ENCODE measurements around the gene CFAP74. TPM values are rescaled to one million over a fixed set of nuclear protein-coding genes. Genes with fewer than 3 reads are reported as not detected.

CFAP74 gene
- total and polyA plus RNA-seq, 2 of the 13 experiments (the other 11 are each of a cell fraction or from before 2014, with no cell fraction given) = 0.27 to 0.62 TPM

DNA sequence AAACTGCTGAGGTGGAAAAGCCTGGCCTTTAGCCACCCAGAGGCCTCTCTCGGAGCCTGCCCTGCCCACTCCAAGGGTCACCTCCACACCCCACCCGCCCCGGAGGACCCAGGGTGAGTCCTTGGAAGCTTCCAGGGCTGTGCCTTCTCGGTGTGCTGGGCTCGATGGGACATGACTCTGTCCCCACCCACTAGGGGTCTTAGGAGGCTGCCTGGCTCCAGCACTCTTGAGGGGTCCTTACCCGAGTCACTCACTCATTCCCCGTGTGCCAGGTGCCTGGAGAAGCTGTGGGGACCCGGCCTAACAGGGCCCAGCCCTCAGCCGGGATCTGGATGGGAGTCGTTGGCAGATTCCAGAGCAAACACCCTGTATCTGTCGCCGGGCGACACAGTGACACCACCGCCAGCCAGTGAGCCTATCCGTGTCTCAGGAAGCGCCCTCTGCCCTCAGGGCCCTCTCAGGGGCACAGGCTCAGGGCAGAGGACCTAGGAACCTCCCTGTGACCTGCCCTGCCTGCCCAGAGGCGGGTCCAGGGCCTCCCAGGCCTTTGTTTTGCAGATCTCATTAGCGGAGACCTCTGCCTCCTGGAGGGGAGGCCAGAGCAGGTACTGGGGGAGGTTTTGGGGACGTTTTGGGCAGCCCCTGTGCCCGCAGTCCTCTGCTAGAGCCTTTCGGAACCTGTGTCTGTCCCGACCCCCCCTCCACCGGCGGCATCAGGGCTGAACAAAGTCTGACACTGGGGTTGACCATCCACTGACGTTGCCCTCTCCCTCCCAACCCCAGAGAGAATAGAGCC lies 43.6 kb upstream of the CFAP74 start (continued):
- TF ChIP-seq, protein P1, sequence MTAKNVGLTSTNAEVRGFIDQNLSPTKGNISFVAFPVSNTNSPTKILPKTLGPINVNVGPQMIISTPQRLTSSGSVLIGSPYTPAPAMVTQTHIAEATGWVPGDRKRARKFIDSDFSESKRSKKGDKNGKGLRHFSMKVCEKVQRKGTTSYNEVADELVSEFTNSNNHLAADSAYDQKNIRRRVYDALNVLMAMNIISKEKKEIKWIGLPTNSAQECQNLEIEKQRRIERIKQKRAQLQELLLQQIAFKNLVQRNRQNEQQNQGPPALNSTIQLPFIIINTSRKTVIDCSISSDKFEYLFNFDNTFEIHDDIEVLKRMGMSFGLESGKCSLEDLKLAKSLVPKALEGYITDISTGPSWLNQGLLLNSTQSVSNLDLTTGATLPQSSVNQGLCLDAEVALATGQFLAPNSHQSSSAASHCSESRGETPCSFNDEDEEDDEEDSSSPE (CRISPR knock-in tag; IDR thresholded peaks at IDR 0.05) = peak; percentile 47; the same call in 1 of the 2 replicates
- TF ChIP-seq ZNF546 (CRISPR knock-in tag; conservative IDR thresholded peaks at IDR 0.05) (0 out of 2 replicates have a peak, but pooled peaks have one; percentile 8), ZNF644 (CRISPR knock-in tag; IDR thresholded peaks at IDR 0.05; ENCODE audit: low read depth) (no peak), ZNF232 (CRISPR knock-in tag; IDR thresholded peaks at IDR 0.05; ENCODE audit: borderline replicate concordance) (0 out of 2 replicates have a peak, but pooled peaks have one; percentile 23), KLF6 (CRISPR knock-in tag; IDR thresholded peaks at IDR 0.05) (no peak), ZNF24 (IDR thresholded peaks at IDR 0.05) (no peak), ZNF639 (CRISPR knock-in tag; conservative IDR thresholded peaks at IDR 0.05) (no peak), ZNF331 (CRISPR knock-in tag; IDR thresholded peaks at IDR 0.05) (0 out of 2 replicates have a peak, but pooled peaks have one; percentile 31), HINFP (CRISPR knock-in tag; IDR thresholded peaks at IDR 0.05; ENCODE audit: low read depth) (peak; percentile 73), ZNF7 (CRISPR knock-in tag; IDR thresholded peaks at IDR 0.05) (no peak), ZNF335 (CRISPR knock-in tag; IDR thresholded peaks at IDR 0.05) (0 out of 2 replicates have a peak, but pooled peaks have one; percentile 66), ZNF740 (CRISPR knock-in tag; IDR thresholded peaks at IDR 0.05) (0 out of 2 replicates have a peak, but pooled peaks have one; percentile 21), CTCF (CRISPR knock-in tag; IDR thresholded peaks at IDR 0.05) (peak; percentile 29; the same call in 1 of the 2 replicates)
- TF ChIP-seq, protein P2, sequence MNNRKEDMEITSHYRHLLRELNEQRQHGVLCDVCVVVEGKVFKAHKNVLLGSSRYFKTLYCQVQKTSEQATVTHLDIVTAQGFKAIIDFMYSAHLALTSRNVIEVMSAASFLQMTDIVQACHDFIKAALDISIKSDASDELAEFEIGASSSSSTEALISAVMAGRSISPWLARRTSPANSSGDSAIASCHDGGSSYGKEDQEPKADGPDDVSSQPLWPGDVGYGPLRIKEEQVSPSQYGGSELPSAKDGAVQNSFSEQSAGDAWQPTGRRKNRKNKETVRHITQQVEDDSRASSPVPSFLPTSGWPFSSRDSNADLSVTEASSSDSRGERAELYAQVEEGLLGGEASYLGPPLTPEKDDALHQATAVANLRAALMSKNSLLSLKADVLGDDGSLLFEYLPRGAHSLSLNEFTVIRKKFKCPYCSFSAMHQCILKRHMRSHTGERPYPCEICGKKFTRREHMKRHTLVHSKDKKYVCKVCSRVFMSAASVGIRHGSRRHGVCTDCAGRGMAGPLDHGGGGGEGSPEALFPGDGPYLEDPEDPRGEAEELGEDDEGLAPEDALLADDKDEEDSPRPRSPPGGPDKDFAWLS (CRISPR knock-in tag; IDR thresholded peaks at IDR 0.05; ENCODE audit: borderline replicate concordance) = no peak
- TF ChIP-seq, protein P3, sequence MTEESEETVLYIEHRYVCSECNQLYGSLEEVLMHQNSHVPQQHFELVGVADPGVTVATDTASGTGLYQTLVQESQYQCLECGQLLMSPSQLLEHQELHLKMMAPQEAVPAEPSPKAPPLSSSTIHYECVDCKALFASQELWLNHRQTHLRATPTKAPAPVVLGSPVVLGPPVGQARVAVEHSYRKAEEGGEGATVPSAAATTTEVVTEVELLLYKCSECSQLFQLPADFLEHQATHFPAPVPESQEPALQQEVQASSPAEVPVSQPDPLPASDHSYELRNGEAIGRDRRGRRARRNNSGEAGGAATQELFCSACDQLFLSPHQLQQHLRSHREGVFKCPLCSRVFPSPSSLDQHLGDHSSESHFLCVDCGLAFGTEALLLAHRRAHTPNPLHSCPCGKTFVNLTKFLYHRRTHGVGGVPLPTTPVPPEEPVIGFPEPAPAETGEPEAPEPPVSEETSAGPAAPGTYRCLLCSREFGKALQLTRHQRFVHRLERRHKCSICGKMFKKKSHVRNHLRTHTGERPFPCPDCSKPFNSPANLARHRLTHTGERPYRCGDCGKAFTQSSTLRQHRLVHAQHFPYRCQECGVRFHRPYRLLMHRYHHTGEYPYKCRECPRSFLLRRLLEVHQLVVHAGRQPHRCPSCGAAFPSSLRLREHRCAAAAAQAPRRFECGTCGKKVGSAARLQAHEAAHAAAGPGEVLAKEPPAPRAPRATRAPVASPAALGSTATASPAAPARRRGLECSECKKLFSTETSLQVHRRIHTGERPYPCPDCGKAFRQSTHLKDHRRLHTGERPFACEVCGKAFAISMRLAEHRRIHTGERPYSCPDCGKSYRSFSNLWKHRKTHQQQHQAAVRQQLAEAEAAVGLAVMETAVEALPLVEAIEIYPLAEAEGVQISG (CRISPR knock-in tag; IDR thresholded peaks at IDR 0.05) = peak; percentile 28

All from HepG2 (cell line).